Choroid plexus epithelial cell (primary cell): ENCODE data around the gene AGPAT3.

Experiments
- DNase-seq: peaks from one replicate; pipeline ENCODE4 v3.0.0-alpha.2; 2010; ENCODE audit warnings: low read depth
- H3K4me3 ChIP-seq: 2 replicates; pipeline ENCODE4 v1.5.1; 2011; ENCODE audit warnings: low read depth, mild to moderate bottlenecking, control low read depth, low read length, moderate library complexity
- CTCF ChIP-seq: conservative IDR thresholded peaks from 2 replicates; pipeline ENCODE4 v1.5.1; 2011; ENCODE audit warnings: low read depth, mild to moderate bottlenecking, control low read depth, inconsistent platforms, low read length, moderate library complexity

The AGPAT3 gene

GRCh38 chr21:43983860-43984420 is 118.9 kb downstream of the AGPAT3 start:
- H3K4me3 ChIP-seq: no peak overlapping the region
- no peak for DNase-seq
- TF ChIP-seq CTCF: no peak

GRCh38 chr21:43984905-43985689 is 120.1 kb downstream of the AGPAT3 start:
- no peak overlapping the region for H3K4me3 ChIP-seq
- peak; percentile 40 for DNase-seq
- TF ChIP-seq CTCF: no peak

DNA sequence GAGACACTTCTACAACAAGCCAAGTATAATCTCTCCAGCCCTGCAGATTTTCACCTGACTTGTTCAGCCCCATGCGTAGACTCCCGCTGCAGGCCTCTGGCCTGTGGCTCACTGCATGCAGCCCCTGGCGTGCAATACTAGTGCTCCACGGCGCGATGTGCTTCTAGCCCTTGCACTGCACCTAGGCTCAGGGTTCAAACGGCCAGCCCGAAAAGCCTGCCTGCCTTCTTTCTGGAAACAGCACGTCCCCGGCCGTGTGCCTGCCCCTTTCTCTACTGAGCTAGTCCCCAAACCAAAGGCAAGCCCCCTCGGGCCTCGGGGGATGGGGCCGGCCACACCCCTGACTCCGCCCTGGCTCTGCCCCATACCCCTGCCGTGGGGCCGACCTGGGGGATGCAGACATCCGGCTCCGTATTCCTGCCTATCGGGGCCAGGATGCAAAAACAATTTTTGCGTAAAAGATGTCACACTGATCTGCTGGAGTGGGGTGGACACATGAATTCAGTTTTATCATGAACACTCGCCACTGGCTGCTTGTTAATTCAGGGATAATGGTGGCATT is 120.7 kb downstream of the AGPAT3 start:
- no peak for DNase-seq
- no peak for TF ChIP-seq CTCF
- no peak overlapping the region for H3K4me3 ChIP-seq

DNA sequence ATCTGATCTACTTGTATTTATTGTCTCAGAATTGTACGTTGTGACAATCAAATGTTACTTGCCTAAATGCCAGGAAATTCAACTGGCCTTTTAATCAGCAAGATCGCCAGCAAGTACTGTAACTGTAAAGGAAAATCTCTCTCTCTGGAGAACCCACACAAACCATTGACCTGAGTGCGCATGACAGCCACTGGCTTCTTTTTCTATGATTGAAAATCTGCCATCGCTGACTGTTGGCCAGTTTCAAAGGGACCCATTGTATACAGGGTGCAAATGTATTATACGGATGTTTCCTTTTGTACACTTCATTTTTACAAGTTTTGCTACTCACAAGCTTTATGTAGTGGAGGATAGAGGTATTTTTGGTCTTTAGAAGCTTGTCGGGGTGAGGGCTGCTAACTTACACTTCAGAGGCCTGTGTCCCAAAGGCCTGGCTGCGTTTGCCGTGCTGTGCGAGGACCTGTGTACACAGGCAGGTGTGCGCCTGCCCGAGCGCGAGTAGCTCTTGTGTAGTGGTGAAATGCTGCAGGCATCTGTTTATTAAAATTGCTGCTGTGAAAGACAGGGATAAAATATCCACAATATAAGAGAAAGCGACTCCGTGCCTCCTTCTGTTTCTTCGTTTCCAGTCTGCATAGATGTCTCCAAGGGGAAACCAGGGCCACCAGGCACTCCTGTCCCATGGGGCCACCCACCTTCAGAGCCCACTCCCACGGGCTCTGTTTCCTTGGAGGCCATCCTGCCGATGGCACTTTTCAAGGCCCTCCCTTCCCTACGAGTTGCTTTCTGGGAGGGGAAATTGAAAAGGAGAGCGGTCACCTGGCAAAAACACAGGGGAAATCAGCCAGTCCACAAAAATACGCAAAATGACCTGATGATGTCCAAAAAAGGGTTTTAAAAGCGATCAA is 121.8 kb downstream of the AGPAT3 start:
- TF ChIP-seq CTCF: no peak
- no peak for DNase-seq

GRCh38 chr21:43987509-43987908 is 122.5 kb downstream of the AGPAT3 start:
- no peak overlapping the region for H3K4me3 ChIP-seq
- TF ChIP-seq CTCF: no peak
- DNase-seq: no peak

More for the DNA sequence above, 121.8 kb downstream of the AGPAT3 start:
- no peak overlapping the region for H3K4me3 ChIP-seq

DNA sequence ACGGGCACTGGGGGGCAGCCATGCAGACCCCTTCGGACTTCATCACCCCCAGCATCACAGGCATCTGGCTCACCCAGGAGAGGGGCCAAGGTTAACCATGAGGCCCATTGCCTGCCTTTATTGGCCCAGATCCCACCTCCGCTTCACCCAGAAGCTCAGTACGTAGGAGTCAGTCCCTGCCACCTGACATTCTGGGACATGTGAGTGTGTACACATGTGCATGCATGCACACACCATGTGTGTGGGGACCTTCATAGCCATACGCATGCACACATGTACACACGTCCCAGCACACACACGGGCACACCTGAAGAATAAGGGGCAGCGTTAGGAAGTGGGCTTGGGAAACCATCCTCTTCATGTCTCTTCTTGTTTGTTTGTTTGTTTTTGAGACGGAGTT is 123.0 kb downstream of the AGPAT3 start:
- no peak for TF ChIP-seq CTCF
- no peak overlapping the region for H3K4me3 ChIP-seq
- DNase-seq: no peak
